IMR-90 (cell line): ENCODE data around the gene HMX2. TPM values are rescaled to one million over a fixed set of nuclear protein-coding genes. Genes with fewer than 3 reads are reported as not detected.
A peak's percentile ranks its signal among the peaks of the same experiment; 100 is the strongest.

ENCODE experiments used
- ATAC-seq: fragments of 200-7000 bp; cut with Tn5 transposase; 2 replicates; pipeline ENCODE4 v1.9.1; 2020; ENCODE audit warnings: low read depth, mild to moderate bottlenecking, moderate library complexity
- BruUV-seq: library from RNA; stranded (reverse); fragments of 400-500 nt; replicated peaks from 2 replicates; lab custom pipeline; 2021; lab: Mats Ljungman, UMichigan
- CTCF ChIA-PET: fragments of 300-600 bp; formaldehyde crosslinking; extraction: SDS; loops from one replicate; lab custom pipeline; 2021; ENCODE audit warnings: antibody characterized with exemption; lab: Yijun Ruan, JAX
- POLR2A ChIA-PET: fragments of 300-600 bp; sonication (Branson Sonifier 250); formaldehyde crosslinking; loops from one replicate; lab custom pipeline; 2022; ENCODE audit warnings: antibody characterized with exemption; ENCODE audit not compliant: unreplicated experiment; lab: Charles Lee
- DNase-seq: peaks from one replicate; pipeline ENCODE4 v3.0.0; 2013
- H2AFZ ChIP-seq: replicated peaks from 2 replicates; pipeline ENCODE3; 2013; ENCODE audit warnings: low read length, mild to moderate bottlenecking; ENCODE audit not compliant: poor library complexity
- H2AK5ac ChIP-seq: 2 replicates; pipeline ENCODE4 v1.6.1; 2013; ENCODE audit warnings: low read depth, low read length, inconsistent platforms
- H2AK9ac ChIP-seq: replicated peaks from 2 replicates; pipeline ENCODE3; 2013; ENCODE audit warnings: mild to moderate bottlenecking, low read depth, low read length, moderate library complexity; ENCODE audit not compliant: poor library complexity
- H2BK120ac ChIP-seq: 2 replicates; pipeline ENCODE4 v1.6.1; 2013; ENCODE audit warnings: low read depth, low read length, inconsistent platforms
- H2BK15ac ChIP-seq: 3 replicates; pipeline ENCODE4 v1.6.1; 2013; ENCODE audit warnings: low read depth, low read length, inconsistent platforms
- H2BK20ac ChIP-seq: 2 replicates; pipeline ENCODE4 v1.6.1; 2013; ENCODE audit warnings: low read depth, mild to moderate bottlenecking, inconsistent platforms, low read length, moderate library complexity
- H2BK5ac ChIP-seq: 2 replicates; pipeline ENCODE4 v1.6.1; 2013; ENCODE audit warnings: mild to moderate bottlenecking, low read depth, low read length, inconsistent platforms; ENCODE audit not compliant: poor library complexity, severe bottlenecking
- H3K14ac ChIP-seq: replicated peaks from 2 replicates; pipeline ENCODE4 v1.6.1; 2013; ENCODE audit warnings: low read depth, low read length, inconsistent platforms
- H3K18ac ChIP-seq: 2 replicates; pipeline ENCODE4 v1.6.1; 2013; ENCODE audit warnings: low read depth, low read length, control low read depth
- H3K23ac ChIP-seq: 2 replicates; pipeline ENCODE4 v1.6.1; 2013; ENCODE audit warnings: low read depth, low read length, inconsistent platforms
- H3K27ac ChIP-seq: 2 replicates; pipeline ENCODE4 v1.5.1; 2013; ENCODE audit warnings: mild to moderate bottlenecking, control low read depth, low read length; ENCODE audit not compliant: insufficient read depth
- H3K27me3 ChIP-seq: 2 replicates; pipeline ENCODE4 v1.6.1; 2013; ENCODE audit warnings: low read length; ENCODE audit not compliant: control insufficient read depth, insufficient read depth
- H3K36me3 ChIP-seq: 2 replicates; pipeline ENCODE4 v1.6.1; 2013; ENCODE audit warnings: low read length, mixed read lengths; ENCODE audit not compliant: control insufficient read depth, insufficient read depth
- H3K4ac ChIP-seq: 2 replicates; pipeline ENCODE4 v1.6.1; 2013; ENCODE audit warnings: low read depth, low read length, inconsistent platforms
- H3K4me1 ChIP-seq: 2 replicates; pipeline ENCODE4 v1.6.1; 2013; ENCODE audit warnings: low read length, mixed read lengths; ENCODE audit not compliant: control insufficient read depth, insufficient read depth
- H3K4me2 ChIP-seq: 2 replicates; pipeline ENCODE4 v1.6.1; 2013; ENCODE audit warnings: low read depth, mild to moderate bottlenecking, control low read depth, low read length, moderate library complexity
- H3K4me3 ChIP-seq: 2 replicates; pipeline ENCODE4 v1.5.1; 2013; ENCODE audit warnings: low read depth, mild to moderate bottlenecking, control low read depth, low read length, moderate library complexity; ENCODE audit not compliant: insufficient read depth
- H3K56ac ChIP-seq: 2 replicates; pipeline ENCODE4 v1.6.1; 2013; ENCODE audit warnings: low read length, inconsistent platforms; ENCODE audit not compliant: insufficient read depth; ENCODE audit errors: extremely low read depth
- H3K79me1 ChIP-seq, 2 experiments: 2 replicates each; pipeline ENCODE4 v1.6.1; 2013; ENCODE audit warnings: low read length in 2 of 2, inconsistent platforms in 1 of 2, low read depth in 1 of 2
- H3K9ac ChIP-seq: 2 replicates; pipeline ENCODE4 v1.6.1; 2013; ENCODE audit warnings: low read depth, low read length, control low read depth
- H3K9me1 ChIP-seq: 2 replicates; pipeline ENCODE4 v1.6.1; 2013; ENCODE audit warnings: low read length, inconsistent platforms; ENCODE audit not compliant: insufficient read depth
- H3K9me3 ChIP-seq: 2 replicates; pipeline ENCODE4 v1.6.1; 2013; ENCODE audit warnings: low read length; ENCODE audit not compliant: control insufficient read depth, insufficient read depth
- H4K20me1 ChIP-seq: 2 replicates; pipeline ENCODE4 v1.6.1; 2013; ENCODE audit warnings: low read length, inconsistent platforms; ENCODE audit not compliant: insufficient read depth
- H4K5ac ChIP-seq: 2 replicates; pipeline ENCODE4 v1.6.1; 2013; ENCODE audit warnings: mild to moderate bottlenecking, low read depth, low read length, control low read depth
- H4K8ac ChIP-seq, 2 experiments: 2 replicates each; pipeline ENCODE4 v1.6.1; 2013; ENCODE audit warnings: low read depth in 2 of 2, low read length in 2 of 2, control low read depth in 1 of 2, inconsistent platforms in 1 of 2
- H4K91ac ChIP-seq: 2 replicates; pipeline ENCODE4 v1.6.1; 2013; ENCODE audit warnings: low read depth, low read length, inconsistent platforms; ENCODE audit not compliant: insufficient read depth
- CHD1 ChIP-seq: IDR thresholded peaks from 2 replicates; pipeline ENCODE4 v1.6.1; 2012; ENCODE audit warnings: low read depth, low read length, improper control_type of control experiment
- ELK1 ChIP-seq: fragments of 150-350 bp; IDR thresholded peaks from 2 replicates; pipeline ENCODE4 v1.6.1; 2016; ENCODE audit warnings: low read depth, mild to moderate bottlenecking, low read length, moderate library complexity, borderline replicate concordance
- FOS ChIP-seq: fragments of 150-350 bp; IDR thresholded peaks from 2 replicates; pipeline ENCODE4 v1.6.1; 2016; ENCODE audit warnings: low read depth, low read length
- MAZ ChIP-seq: IDR thresholded peaks from 2 replicates; pipeline ENCODE4 v1.6.1; 2012; ENCODE audit warnings: low read depth, mild to moderate bottlenecking, low read length, improper control_type of control experiment, moderate library complexity, borderline replicate concordance
- MXI1 ChIP-seq: IDR thresholded peaks from 2 replicates; pipeline ENCODE4 v1.6.1; 2012; ENCODE audit warnings: low read depth, mild to moderate bottlenecking, low read length, moderate library complexity, borderline replicate concordance
- POLR2A ChIP-seq: IDR thresholded peaks from 2 replicates; pipeline ENCODE4 v1.6.1; 2012; ENCODE audit warnings: mild to moderate bottlenecking, low read depth, low read length
- USF2 ChIP-seq: fragments of 150-350 bp; IDR thresholded peaks from 2 replicates; pipeline ENCODE4 v1.6.1; 2017; ENCODE audit warnings: mild to moderate bottlenecking, antibody characterized with exemption, low read length, low read depth
- WGBS, 2 experiments: methylation state at CpG; one replicate each; pipeline versions ENCODE4 v1.1.5 to v1.1.7; 2013; ENCODE audit warnings: missing lambda C conversion rate in 2 of 2; ENCODE audit not compliant: insufficient read length in 1 of 2; ENCODE audit errors: extremely low coverage in 2 of 2; 5-methylcytosine and 5-hydroxymethylcytosine counted together
- dilution Hi-C: fragments of 300-500 bp; cut with HindIII; formaldehyde crosslinking; loops from one replicate; pipeline ENCODE4 v1.14.3; 2018; ENCODE audit warnings: low sequenced_read_pairs; ENCODE audit not compliant: unreplicated experiment
- in situ Hi-C: fragments of 300-500 bp; cut with MboI; formaldehyde crosslinking; loops from 3 replicates; pipeline ENCODE4 v1.14.3; 2019; ENCODE audit warnings: low sequenced_read_pairs, inconsistent platforms, mixed read lengths
- intact Hi-C: fragments of 100-400 bp; cut with micrococcal nuclease; formaldehyde crosslinking; loops from 2 replicates; pipeline ENCODE4 v1.10.0; 2022
- polyA plus RNA-seq, 3 experiments: library from polyadenylated mRNA; depleted of rRNA; stranded (reverse); fragments of >200 nt; gene quantifications; 2 replicates each; pipeline ENCODE4 v1.2.3, GENCODE V29; 2012; ENCODE audit warnings: low replicate concordance in 1 of 3
- total RNA-seq: library from RNA; depleted of rRNA; stranded (reverse); fragments of >200 nt; gene quantifications from 2 replicates; pipeline ENCODE4 v1.2.3, GENCODE V29; 2012

HMX2 gene
- total and polyA plus RNA-seq, 2 of the 4 experiments (the other 2 are of a cell fraction) = not detected

GRCh38 chr10:123154092-123154710 is 6.3 kb downstream of the HMX2 start, which contains the start of gene BUB3:
TSS of gene BUB3 (plus strand) at chr10:123154402. CDS start at chr10:123154918, 516 bp downstream.
- peak within 1 kb of the TSS; percentile 28; the same call in 1 of the 2 replicates for H4K5ac ChIP-seq
- H3K4me2 ChIP-seq = peak within 1 kb of the TSS; percentile 98
- H3K9me3 ChIP-seq = 0 out of 2 replicates have a peak, but pooled peaks cover 3% of the 10 kb centered on the region
- no peak within 1 kb of the TSS; the same call in 2 of the 3 replicates for H2BK15ac ChIP-seq
- peaks cover 1% of the 10 kb centered on the region for H3K4me1 ChIP-seq
- H3K36me3 ChIP-seq = peaks cover 2% of the 10 kb centered on the region; the same call in 1 of the 2 replicates
- CTCF ChIA-PET = interaction anchor here (0.5 to 0.7 kb wide), 3 partner anchors 112 to 222 kb away, joined by 3 to 5 read pairs (median 3); no protein-coding TSS in a partner anchor
- peaks cover 29% of the 10 kb centered on the region for H3K27me3 ChIP-seq
- in situ Hi-C loops = loop anchor here (25.0 kb wide), 2 partner anchors 292 to 1017 kb away; no protein-coding TSS in a partner anchor
- peak within 1 kb of the TSS; percentile 79 for H3K9ac ChIP-seq
- H2AFZ ChIP-seq = peak within 1 kb of the TSS; percentile 97
- peak within 1 kb of the TSS; percentile 79 for H3K4me3 ChIP-seq
- peak within 1 kb of the TSS; percentile 89 for H4K91ac ChIP-seq
- H4K8ac ChIP-seq = peak within 1 kb of the TSS; percentile 69 to 79
- peaks cover 0 to 19% of the 10 kb centered on the region in 2 experiments; a peak in 2 of 4 replicates for H3K79me1 ChIP-seq
- H3K23ac ChIP-seq = peak within 1 kb of the TSS; percentile 66
- peak; percentile 98 for TF ChIP-seq USF2
- peak; percentile 68; the same call in 1 of the 2 replicates for TF ChIP-seq MAZ
- TF ChIP-seq FOS = peak; percentile 31; the same call in 1 of the 2 replicates
- TF ChIP-seq MXI1 = peak; percentile 74; the same call in 1 of the 2 replicates
- no peak for TF ChIP-seq ELK1
- no peak for TF ChIP-seq CHD1
- TF ChIP-seq POLR2A = peak; percentile 94
- 0 out of 2 replicates have a peak within 1 kb of the TSS, but pooled peaks have one; percentile 25 for H3K18ac ChIP-seq
- H3K4ac ChIP-seq = peak within 1 kb of the TSS; percentile 84
- H3K9me1 ChIP-seq = no peaks in the 10 kb centered on the region
- peak within 1 kb of the TSS; percentile 30; the same call in 1 of the 2 replicates for H2BK120ac ChIP-seq
- intact Hi-C loops = loop anchor here (10.0 kb wide), 2 partner anchors 299 to 1261 kb away; partner anchors contain the start of gene OAT
- no TSS peak for BruUV-seq
- DNase-seq (peak; percentile 100), ATAC-seq (peak; percentile 94)
- H2AK5ac ChIP-seq = peak within 1 kb of the TSS; percentile 78
- H3K56ac ChIP-seq = peak within 1 kb of the TSS; percentile 90
- peak within 1 kb of the TSS; percentile 82 for H2BK5ac ChIP-seq
- dilution Hi-C loops = no loop called here
- peak within 1 kb of the TSS; percentile 75 for H3K27ac ChIP-seq
- POLR2A ChIA-PET = no interaction called here
- H3K14ac ChIP-seq = peak within 1 kb of the TSS; percentile 89
- H2BK20ac ChIP-seq = no peak within 1 kb of the TSS
- peaks cover 22% of the 10 kb centered on the region for H4K20me1 ChIP-seq
- 0% methylated on average over 25 of the region's 50 CpGs; no CpG with 5 or more reads in 1 of the 2 experiments for WGBS, 2 experiments
- H2AK9ac ChIP-seq = peak within 1 kb of the TSS; percentile 97
